Measurements from ENCODE around the gene CRKL.

DNA sequence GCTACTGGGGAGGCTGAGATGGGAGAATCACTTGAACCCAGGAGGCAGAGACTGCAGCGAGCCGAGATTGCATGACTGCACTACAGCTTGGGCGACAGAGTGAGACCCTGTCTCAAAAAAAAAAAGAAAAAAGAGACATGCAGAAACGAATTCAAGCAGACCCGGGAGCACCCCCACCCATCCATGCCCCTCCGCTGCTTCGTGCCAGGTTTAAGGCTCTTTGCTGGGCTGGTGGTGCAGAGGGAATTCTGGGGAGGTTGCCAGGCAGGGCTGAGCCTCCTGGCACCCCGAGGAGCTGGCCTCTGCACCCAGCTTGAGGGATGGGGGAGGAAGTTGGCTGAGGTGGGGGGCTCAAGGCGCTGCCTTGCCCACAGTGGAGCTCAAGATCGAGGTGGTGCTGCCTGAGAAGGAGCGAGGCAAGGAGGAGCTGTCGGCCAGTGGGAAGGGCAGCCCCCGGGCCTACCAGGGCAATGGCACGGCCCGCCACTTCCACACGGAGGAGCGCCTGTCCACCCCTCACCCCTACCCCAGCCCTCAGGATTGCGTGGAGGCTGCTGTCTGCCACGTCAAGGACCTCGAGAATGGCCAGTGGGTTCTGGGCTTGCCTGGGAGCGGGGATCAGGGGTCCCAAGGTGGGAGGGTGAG lies 55.8 kb downstream of the CRKL start:
- TF ChIP-seq, protein P1, sequence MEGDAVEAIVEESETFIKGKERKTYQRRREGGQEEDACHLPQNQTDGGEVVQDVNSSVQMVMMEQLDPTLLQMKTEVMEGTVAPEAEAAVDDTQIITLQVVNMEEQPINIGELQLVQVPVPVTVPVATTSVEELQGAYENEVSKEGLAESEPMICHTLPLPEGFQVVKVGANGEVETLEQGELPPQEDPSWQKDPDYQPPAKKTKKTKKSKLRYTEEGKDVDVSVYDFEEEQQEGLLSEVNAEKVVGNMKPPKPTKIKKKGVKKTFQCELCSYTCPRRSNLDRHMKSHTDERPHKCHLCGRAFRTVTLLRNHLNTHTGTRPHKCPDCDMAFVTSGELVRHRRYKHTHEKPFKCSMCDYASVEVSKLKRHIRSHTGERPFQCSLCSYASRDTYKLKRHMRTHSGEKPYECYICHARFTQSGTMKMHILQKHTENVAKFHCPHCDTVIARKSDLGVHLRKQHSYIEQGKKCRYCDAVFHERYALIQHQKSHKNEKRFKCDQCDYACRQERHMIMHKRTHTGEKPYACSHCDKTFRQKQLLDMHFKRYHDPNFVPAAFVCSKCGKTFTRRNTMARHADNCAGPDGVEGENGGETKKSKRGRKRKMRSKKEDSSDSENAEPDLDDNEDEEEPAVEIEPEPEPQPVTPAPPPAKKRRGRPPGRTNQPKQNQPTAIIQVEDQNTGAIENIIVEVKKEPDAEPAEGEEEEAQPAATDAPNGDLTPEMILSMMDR (IDR thresholded peaks at IDR 0.05; ENCODE audit: low read depth, low read length), result no peak
- no peak for TF ChIP-seq EZH2phosphoT487 (IDR thresholded peaks at IDR 0.05; ENCODE audit: low read depth)
